ENCODE measurements around the gene PAQR8. TPM values are rescaled to one million over a fixed set of nuclear protein-coding genes. Genes with fewer than 3 reads are reported as not detected.
A peak's percentile ranks its signal among the peaks of the same experiment; 100 is the strongest.

Gene PAQR8
- total and polyA plus RNA-seq, 2 of the 13 experiments (the other 11 are each of a cell fraction or from before 2014, with no cell fraction given) = 37.7 to 50.7 TPM

GRCh38 chr6:52363228-52363867 lies 1.4 kb downstream of the PAQR8 start (continued):
- peak; percentile 16 for TF ChIP-seq ASH2L (IDR thresholded peaks at IDR 0.05; ENCODE audit: insufficient read length, low read depth, low read length)
- TF ChIP-seq ZKSCAN5 (CRISPR knock-in tag; IDR thresholded peaks at IDR 0.05) = no peak
- TF ChIP-seq, protein P1, sequence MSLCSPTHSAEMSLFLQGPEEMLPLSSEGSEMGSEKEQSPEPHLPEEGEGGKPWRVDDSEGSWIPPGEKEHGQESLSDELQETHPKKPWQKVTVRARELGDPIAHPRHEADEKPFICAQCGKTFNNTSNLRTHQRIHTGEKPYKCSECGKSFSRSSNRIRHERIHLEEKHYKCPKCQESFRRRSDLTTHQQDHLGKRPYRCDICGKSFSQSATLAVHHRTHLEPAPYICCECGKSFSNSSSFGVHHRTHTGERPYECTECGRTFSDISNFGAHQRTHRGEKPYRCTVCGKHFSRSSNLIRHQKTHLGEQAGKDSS (CRISPR knock-in tag; IDR thresholded peaks at IDR 0.05; ENCODE audit: borderline replicate concordance, low read depth) = no peak
- TF ChIP-seq RAD51 (IDR thresholded peaks at IDR 0.05; ENCODE audit: borderline replicate concordance) = no peak
- no peak for TF ChIP-seq ZNF724P (CRISPR knock-in tag; IDR thresholded peaks at IDR 0.05; ENCODE audit: borderline replicate concordance)
- no peak for TF ChIP-seq ZNF317 (CRISPR knock-in tag; IDR thresholded peaks at IDR 0.05)
- peak; percentile 55; the same call in 1 of the 2 replicates for TF ChIP-seq ZNF609 (CRISPR knock-in tag; IDR thresholded peaks at IDR 0.05; ENCODE audit: borderline replicate concordance)
- no peak for TF ChIP-seq HOXD1 (CRISPR knock-in tag; IDR thresholded peaks at IDR 0.05)
- no peak for TF ChIP-seq ZNF761 (CRISPR knock-in tag; conservative IDR thresholded peaks at IDR 0.05)
- no peak for TF ChIP-seq TAF15 (IDR thresholded peaks at IDR 0.05; ENCODE audit: low read depth, low read length, poor library complexity, severe bottlenecking)
- TF ChIP-seq SOX5 (CRISPR knock-in tag; IDR thresholded peaks at IDR 0.05; ENCODE audit: borderline replicate concordance) = peak; percentile 62
- no peak for TF ChIP-seq ZNF3 (CRISPR knock-in tag; IDR thresholded peaks at IDR 0.05)
- TF ChIP-seq ZFP82 (CRISPR knock-in tag; IDR thresholded peaks at IDR 0.05; ENCODE audit: borderline replicate concordance) = no peak
- TF ChIP-seq CREM (IDR thresholded peaks at IDR 0.05) = peak; percentile 49; the same call in 1 of the 2 replicates
- TF ChIP-seq CREM (CRISPR knock-in tag; IDR thresholded peaks at IDR 0.05) = no peak
- TF ChIP-seq ZNF230 (CRISPR knock-in tag; IDR thresholded peaks at IDR 0.05) = no peak
- TF ChIP-seq, protein P2, sequence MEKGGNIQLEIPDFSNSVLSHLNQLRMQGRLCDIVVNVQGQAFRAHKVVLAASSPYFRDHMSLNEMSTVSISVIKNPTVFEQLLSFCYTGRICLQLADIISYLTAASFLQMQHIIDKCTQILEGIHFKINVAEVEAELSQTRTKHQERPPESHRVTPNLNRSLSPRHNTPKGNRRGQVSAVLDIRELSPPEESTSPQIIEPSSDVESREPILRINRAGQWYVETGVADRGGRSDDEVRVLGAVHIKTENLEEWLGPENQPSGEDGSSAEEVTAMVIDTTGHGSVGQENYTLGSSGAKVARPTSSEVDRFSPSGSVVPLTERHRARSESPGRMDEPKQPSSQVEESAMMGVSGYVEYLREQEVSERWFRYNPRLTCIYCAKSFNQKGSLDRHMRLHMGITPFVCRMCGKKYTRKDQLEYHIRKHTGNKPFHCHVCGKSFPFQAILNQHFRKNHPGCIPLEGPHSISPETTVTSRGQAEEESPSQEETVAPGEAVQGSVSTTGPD (CRISPR knock-in tag; IDR thresholded peaks at IDR 0.05) = no peak; the same call in 1 of the 2 replicates
- TF ChIP-seq NR2F2 (IDR thresholded peaks at IDR 0.05; ENCODE audit: borderline replicate concordance, low read depth) = peak; percentile 79; the same call in 1 of the 2 replicates
- TF ChIP-seq ZNF432 (CRISPR knock-in tag; IDR thresholded peaks at IDR 0.05; ENCODE audit: borderline replicate concordance) = no peak
- TF ChIP-seq HES4 (CRISPR knock-in tag; IDR thresholded peaks at IDR 0.05; ENCODE audit: borderline replicate concordance) = no peak
- TF ChIP-seq GTF3A (CRISPR knock-in tag; conservative IDR thresholded peaks at IDR 0.05) = no peak
- no peak for TF ChIP-seq KAT2B (IDR thresholded peaks at IDR 0.05; ENCODE audit: borderline replicate concordance, low read depth, low read length)
- no peak for TF ChIP-seq CREB1 (IDR thresholded peaks at IDR 0.05)
- 0 out of 2 replicates have a peak, but pooled peaks have one; percentile 35 for TF ChIP-seq CREB1 (CRISPR knock-in tag; IDR thresholded peaks at IDR 0.05)
